Adrenal gland (tissue), 12 donors: ENCODE results near the gene CFAP251. TPM values are rescaled to one million over a fixed set of nuclear protein-coding genes. Genes with fewer than 3 reads are reported as not detected.
A peak's percentile ranks its signal among the peaks of the same experiment; 100 is the strongest.

Experiments used
- DNase-seq, 7 donors: peaks; one replicate each; pipeline ENCODE4 v3.0.0-alpha.2; 2019 to 2020
- H3K27ac ChIP-seq, 5 donors: fragments of 200-600 bp; sonication (generic) in 4 of 5; 1 replicate in 3 of 5; 2 replicates in 2 of 5; pipeline versions ENCODE4 v1.5.1 to v1.8.0; 2016 to 2020; ENCODE audit warnings: mild to moderate bottlenecking in 1 of 5
- H3K27me3 ChIP-seq: fragments of 200-600 bp; 2 replicates; pipeline ENCODE4 v1.8.0; 2021
- H3K36me3 ChIP-seq, 2 donors: fragments of 200-600 bp; replicated peaks in 1 of 2; 1 replicate in 1 of 2; 2 replicates in 1 of 2; pipeline versions ENCODE4 v1.5.1 to v1.8.0; 2018 to 2022
- H3K4me1 ChIP-seq, 2 donors: fragments of 200-600 bp; replicated peaks in 1 of 2; 1 replicate in 1 of 2; 2 replicates in 1 of 2; pipeline versions ENCODE4 v1.5.1 to v1.8.0; 2018 to 2021
- H3K4me3 ChIP-seq, 4 donors: fragments of 200-600 bp; sonication (generic) in 3 of 4; one replicate each; pipeline ENCODE4 v1.5.1; 2016 to 2018
- H3K9me3 ChIP-seq, 3 donors: fragments of 200-600 bp; sonication (generic) in 1 of 3; replicated peaks in 1 of 3; 1 replicate in 2 of 3; 2 replicates in 1 of 3; pipeline versions ENCODE4 v1.5.1 to v1.8.0; 2016 to 2021
- POLR2A ChIP-seq, 2 donors: fragments of 450-650 bp; IDR thresholded peaks; one replicate each; pipeline ENCODE4 v1.6.1; 2017; ENCODE audit warnings: antibody characterized with exemption in 2 of 2, mild to moderate bottlenecking in 2 of 2, moderate library complexity in 1 of 2
- WGBS, 4 donors: extraction: QIAGEN DNeasy Blood & Tissue Kit in 2 of 4; methylation state at CpG; one replicate each; pipeline versions ENCODE4 v1.1.5 to v1.1.7; 2013 to 2017; 5-methylcytosine and 5-hydroxymethylcytosine counted together
- intact Hi-C, 2 donors: fragments of 100-400 bp; cut with DNase I; formaldehyde crosslinking; loops; one replicate each; pipeline versions ENCODE4 v1.14.1 to v1.15.0; 2022 to 2023
- polyA plus RNA-seq, 3 donors: library from polyadenylated mRNA; stranded (reverse); fragments of 200-250 nt in 2 of 3; fragments of 350-450 nt in 1 of 3; fragmentation: Illumina TruSeq in 1 of 3; extraction: RNeasy Lipid Tissue Mini Kit (QIAGEN cat#74804) in 1 of 3; gene quantifications; one replicate each; pipeline ENCODE4 v1.2.3, GENCODE V29; 2013 to 2014
- total RNA-seq, 9 donors: library from RNA; depleted of rRNA in 4 of 9; stranded (reverse); fragments of >200 nt in 4 of 9; fragments of 120-200 nt in 1 of 9; fragmentation: NEBNext Ultra II Directional in 1 of 9; extraction: Animal tissue kit (Norgen Biotek cat#: 25700) in 1 of 9; gene quantifications; one replicate each; pipeline versions ENCODE4 v1.1.0 to v1.2.4, GENCODE V29; 2013 to 2023
- TF ChIP-seq, protein P1 (sequence below), 6 experiments: fragments of 450-650 bp in 4 of 6; fragments of 200-600 bp in 2 of 6; sonication (generic) in 1 of 6; IDR thresholded peaks; 1 replicate in 5 of 6; 2 replicates in 1 of 6; pipeline versions ENCODE4 v1.5.1 to v1.8.0; 2016 to 2021; ENCODE audit warnings: antibody characterized with exemption in 6 of 6, mild to moderate bottlenecking in 2 of 6, moderate library complexity in 1 of 6
- donor health status: healthy with polysubstance abuse.
- donor health status: Bipolar disorder and iron deficiency.
- donor health status: DM: yes; HTN: yes; CAD: no.
- donor health status: DM: no; HTN: no; CAD: no.
- donor health status: DM: no; HTN: no; CAD: no.
- donor health status: DM: yes; HTN: yes; CAD: no.

The CFAP251 gene
- total and polyA plus RNA-seq, 12 donors, result 0.30 to 11.6 (median 2.7) TPM

GRCh38 chr12:121949648-121950397 is 31.4 kb downstream of the CFAP251 start:
- no peak for DNase-seq
- H3K36me3 ChIP-seq, result no peaks in the 10 kb centered on the region
- no peaks in the 10 kb centered on the region for H3K4me1 ChIP-seq
- no peaks in the 10 kb centered on the region for H3K27me3 ChIP-seq
- intact Hi-C loops, result no loop called here
- no peak for TF ChIP-seq POLR2A (IDR thresholded peaks at IDR 0.05)
- TF ChIP-seq, protein P1, sequence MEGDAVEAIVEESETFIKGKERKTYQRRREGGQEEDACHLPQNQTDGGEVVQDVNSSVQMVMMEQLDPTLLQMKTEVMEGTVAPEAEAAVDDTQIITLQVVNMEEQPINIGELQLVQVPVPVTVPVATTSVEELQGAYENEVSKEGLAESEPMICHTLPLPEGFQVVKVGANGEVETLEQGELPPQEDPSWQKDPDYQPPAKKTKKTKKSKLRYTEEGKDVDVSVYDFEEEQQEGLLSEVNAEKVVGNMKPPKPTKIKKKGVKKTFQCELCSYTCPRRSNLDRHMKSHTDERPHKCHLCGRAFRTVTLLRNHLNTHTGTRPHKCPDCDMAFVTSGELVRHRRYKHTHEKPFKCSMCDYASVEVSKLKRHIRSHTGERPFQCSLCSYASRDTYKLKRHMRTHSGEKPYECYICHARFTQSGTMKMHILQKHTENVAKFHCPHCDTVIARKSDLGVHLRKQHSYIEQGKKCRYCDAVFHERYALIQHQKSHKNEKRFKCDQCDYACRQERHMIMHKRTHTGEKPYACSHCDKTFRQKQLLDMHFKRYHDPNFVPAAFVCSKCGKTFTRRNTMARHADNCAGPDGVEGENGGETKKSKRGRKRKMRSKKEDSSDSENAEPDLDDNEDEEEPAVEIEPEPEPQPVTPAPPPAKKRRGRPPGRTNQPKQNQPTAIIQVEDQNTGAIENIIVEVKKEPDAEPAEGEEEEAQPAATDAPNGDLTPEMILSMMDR (IDR thresholded peaks at IDR 0.05), result no peak
- no peaks in the 10 kb centered on the region for H3K9me3 ChIP-seq
- 44 to 78% (median 70%) methylated on average over 4 of the region's 4 CpGs for WGBS, 4 donors
- no peak overlapping the region for H3K4me3 ChIP-seq
- H3K27ac ChIP-seq, result no peak overlapping the region

- no peak for DNase-seq
- Histone ChIP-seq H3K9me3 (no peaks in the 10 kb centered on the region), H3K4me3 (no peak overlapping the region), H3K27me3 (no peaks in the 10 kb centered on the region), H3K27ac (no peak overlapping the region), H3K4me1 (no peaks in the 10 kb centered on the region), H3K36me3 (no peaks in the 10 kb centered on the region)
- intact Hi-C loops, result no loop called here
- 86 to 92% (median 91%) methylated on average over 4 of the region's 4 CpGs for WGBS, 4 donors
- TF ChIP-seq POLR2A (IDR thresholded peaks at IDR 0.05), result no peak
- TF ChIP-seq, protein P1 (IDR thresholded peaks at IDR 0.05), result no peak
Observed at GRCh38 chr12:121953117-121953692, 34.8 kb downstream of the CFAP251 start.

- no peak for DNase-seq
- Histone ChIP-seq H3K27me3 (no peaks in the 10 kb centered on the region), H3K27ac (no peak overlapping the region), H3K9me3 (no peaks in the 10 kb centered on the region), H3K4me3 (no peak overlapping the region), H3K36me3 (no peaks in the 10 kb centered on the region), H3K4me1 (no peaks in the 10 kb centered on the region)
- intact Hi-C loops, result no loop called here
- 72 to 82% (median 77%) methylated on average over 3 of the region's 3 CpGs for WGBS, 4 donors
- no peak for TF ChIP-seq POLR2A (IDR thresholded peaks at IDR 0.05)
- TF ChIP-seq, protein P1 (IDR thresholded peaks at IDR 0.05), result no peak
Observed at GRCh38 chr12:121953695-121954094, 35.3 kb downstream of the CFAP251 start.

GRCh38 chr12:121955258-121956237 is 37.2 kb downstream of the CFAP251 start:
- no peaks in the 10 kb centered on the region for H3K4me1 ChIP-seq
- no peaks in the 10 kb centered on the region for H3K36me3 ChIP-seq
- TF ChIP-seq, protein P1 (IDR thresholded peaks at IDR 0.05), result peak; percentile 20 to 49 (median 44)
- TF ChIP-seq POLR2A (IDR thresholded peaks at IDR 0.05), result no peak
- no peaks in the 10 kb centered on the region for H3K27me3 ChIP-seq
- peak in 2 of 7 donors; percentile 18 to 26 for DNase-seq
- H3K9me3 ChIP-seq, result no peaks in the 10 kb centered on the region
- intact Hi-C loops, result no loop called here
- no peak overlapping the region for H3K4me3 ChIP-seq
- 83 to 86% (median 83%) methylated on average over 11 to 13 of the region's 13 CpGs for WGBS, 4 donors
- no peak overlapping the region for H3K27ac ChIP-seq
